Measurements from ENCODE around the gene AFDN.

Gene AFDN

DNA sequence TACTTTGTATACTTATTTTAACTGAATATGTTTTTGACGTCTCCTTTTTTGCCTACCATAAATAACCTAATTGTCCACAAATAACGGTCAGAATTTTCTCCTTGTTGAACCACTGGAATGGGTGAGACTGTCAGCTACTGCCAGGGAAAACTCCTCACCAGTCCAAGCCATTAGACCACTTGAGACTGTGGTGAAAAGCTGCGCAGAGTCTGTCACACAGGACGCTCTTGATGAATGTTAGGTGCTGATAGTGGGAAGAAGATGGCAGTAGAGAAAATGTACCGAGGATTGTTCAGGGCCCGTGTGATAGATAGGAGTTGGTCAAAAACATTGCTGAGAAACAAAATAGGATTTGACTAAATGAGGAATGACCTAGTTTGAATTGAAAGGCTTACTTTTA, 95.1 kb downstream of the AFDN start:
- no peak for FAIRE-seq

DNA sequence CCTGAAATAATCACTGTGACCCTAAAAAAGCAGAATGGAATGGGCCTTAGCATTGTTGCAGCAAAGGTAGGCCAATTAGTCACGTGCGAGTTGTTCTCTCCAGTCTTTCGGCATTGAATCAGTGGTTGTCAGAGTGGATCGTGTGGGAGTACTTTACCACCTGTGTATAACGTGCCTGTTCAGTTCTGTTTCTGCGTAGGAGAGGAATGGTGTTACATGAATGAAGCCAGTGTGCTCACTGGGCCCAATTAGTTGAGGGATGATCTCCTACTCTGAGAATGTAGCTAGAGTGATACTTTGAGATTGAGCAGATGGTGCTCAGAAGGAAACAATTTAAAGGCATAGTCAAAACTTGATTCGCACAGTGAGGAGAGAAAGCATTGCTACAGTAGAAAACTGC, 98.3 kb downstream of the AFDN start:
- no peak for FAIRE-seq

DNA sequence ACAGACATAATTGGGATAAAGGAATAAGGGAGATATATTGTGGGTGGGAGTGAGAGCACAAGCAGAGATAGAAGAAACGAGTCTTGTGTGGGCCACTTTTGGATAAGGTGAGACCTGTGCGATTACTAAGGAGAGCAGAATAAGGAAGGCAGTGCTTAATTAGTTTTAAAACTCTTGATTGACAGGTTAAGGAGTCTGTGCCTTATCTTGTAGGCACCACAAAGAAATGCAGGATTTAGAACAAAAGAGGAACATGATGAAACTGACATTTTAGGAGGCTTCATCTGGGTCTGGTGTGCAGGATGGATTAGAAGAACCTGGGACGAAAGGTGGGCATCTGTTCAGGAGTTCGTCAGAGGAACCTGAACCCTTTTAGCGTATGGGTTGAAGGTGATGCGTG, 100.5 kb downstream of the AFDN start:
- FAIRE-seq = no peak

DNA sequence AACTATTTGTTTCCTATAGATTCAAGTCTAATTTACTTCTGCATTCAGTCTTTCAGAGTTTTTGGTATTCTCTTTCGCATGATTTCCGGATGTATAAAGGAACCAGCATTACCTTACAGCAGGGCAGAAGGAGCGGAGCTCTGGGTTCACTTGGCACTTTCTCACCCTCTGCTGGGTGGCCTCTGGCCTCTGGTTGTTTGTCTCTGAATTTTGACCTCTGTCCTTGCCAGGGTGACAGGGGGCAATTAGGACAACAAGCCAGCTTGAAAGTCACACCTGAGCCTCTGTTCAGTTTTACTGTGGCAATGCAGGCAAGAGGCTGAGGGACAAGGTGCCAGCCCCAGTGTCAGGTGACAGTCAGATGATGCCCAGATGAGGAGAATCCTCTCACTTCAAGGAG, 101.4 kb downstream of the AFDN start:
- no peak for FAIRE-seq

DNA sequence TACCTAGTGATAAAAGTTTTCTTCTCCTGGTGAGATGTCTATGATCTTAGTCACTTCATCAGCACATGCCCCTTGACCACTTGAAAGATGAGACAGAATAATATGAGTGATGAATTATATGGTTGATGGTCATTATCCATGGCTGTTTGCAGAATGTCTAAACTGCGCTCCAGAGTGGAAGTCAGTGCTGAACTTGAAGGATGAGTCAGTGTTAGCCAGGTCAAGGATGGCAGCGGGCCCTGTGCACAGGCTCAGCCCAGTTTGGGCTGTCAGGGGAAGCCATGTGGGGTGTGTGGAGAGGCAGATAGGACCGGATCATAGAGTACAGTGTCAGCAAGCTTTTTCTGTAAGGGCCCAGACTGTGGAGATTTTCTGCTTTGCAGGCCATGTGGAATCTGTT, 103.6 kb downstream of the AFDN start:
- FAIRE-seq = no peak

DNA sequence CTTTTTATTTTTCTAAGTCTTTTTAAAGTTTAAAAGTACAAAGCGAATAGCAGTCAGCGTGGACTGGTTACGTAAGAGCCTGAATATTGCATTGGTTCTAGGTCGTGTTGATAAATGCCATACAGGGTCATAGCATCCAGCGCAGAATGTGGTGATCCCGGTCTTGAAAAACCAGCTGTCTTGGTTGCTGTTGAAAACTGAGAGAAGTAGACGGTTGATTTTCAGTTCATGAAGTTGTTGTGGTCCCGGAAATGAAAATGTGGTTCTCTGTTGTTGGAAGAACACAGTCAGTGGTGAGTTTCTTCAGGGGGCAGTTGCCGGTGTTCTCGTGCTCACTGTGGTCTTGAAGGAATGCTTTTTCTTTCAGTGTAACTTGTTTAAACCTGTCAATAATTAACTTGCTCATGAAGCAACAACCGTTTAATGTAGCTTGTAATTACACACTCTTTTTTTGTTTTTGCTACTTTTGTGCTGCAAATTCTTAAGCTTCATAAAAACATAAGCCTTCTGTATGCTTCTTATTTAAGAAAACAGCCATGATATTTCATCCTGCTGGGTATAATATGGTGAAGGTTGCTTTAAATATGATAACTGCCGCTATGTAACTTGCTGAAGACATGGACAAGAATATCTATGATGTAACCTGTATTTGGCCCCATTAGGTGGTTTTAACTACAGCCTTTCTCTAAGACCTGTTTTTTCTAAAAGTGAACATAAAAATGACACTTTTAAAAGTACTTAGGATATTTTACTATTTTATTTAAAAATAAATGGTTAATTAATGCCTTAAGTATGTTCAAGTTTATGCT, 106.0 kb downstream of the AFDN start:
- FAIRE-seq = no peak

DNA sequence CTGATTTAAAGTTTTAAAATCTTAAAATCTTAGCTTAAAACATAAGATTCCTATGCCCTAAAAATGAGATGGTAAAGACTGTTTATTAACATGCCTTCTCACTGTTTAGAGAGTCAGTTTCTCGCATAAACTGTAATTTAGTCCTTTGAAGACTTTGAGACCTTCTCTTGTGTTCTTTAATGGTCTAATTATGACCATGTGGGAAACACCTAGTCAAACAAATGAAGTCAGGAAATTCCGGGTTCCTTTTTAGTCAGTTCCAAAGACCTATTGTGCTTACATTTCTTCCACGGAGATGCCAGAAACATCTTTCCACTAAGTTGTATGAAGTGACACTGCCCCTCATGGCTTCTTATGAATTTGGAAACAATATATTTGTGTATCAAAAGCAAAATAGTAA, 106.6 kb downstream of the AFDN start:
- no peak for FAIRE-seq

DNA sequence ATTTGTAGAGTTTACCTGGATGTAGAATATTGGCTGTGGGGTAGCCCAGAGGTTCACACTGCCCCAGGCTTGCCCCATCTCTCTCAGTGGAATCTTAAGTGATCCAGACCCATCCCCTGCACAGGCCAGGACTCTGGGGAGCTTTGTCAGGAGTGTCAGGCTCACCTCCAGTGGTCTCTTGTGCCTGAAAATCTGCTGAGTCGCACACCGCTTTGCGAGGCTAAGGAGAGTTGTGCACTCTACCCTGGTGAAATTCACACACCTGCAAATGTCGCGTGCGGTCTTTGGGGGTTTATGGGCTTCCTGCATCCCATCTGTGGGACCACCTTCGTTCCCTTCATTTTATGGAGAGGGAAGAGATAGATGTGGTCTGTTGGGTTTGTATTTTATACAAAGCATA, 107.1 kb downstream of the AFDN start:
- FAIRE-seq = no peak

DNA sequence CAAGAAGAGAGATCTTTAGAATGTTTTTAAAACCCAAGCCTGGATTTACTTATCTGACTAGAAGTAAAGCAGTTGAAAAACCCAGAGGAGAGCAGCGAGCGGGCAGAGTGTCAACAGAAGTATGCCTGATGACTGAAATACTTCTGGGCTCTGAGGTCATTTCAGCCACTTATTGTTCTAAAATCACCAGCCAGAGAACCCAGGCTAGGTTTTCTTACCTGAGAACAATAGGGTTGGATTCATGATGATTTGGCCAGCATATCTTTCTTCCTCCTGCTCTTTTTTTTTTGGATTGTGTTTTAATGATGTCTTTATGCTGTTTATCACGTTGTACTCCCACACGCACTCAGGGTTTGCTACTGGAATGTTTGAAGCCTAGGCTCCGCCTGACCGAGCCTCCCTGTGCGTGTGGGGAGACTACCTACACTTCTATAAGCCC, 107.7 kb downstream of the AFDN start:
- FAIRE-seq = no peak

DNA sequence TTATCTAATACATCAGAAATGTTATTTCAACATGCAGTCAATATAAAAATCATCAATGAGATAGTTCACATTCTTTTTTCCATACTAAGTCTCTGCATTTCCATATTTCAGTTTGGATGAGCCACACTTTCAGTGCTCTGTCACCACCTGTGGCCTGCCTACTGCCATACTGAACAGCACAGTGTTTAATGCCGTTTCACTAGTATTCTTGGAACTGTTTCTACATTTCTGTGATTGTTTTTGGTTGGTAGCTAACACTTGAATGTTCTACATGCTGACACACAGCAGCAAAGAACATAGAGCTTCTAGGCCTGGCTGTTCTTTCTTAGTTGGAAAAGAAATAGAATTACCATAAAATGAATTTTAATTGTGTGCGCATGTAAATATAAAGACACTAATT, 109.3 kb downstream of the AFDN start:
- no peak for FAIRE-seq

DNA sequence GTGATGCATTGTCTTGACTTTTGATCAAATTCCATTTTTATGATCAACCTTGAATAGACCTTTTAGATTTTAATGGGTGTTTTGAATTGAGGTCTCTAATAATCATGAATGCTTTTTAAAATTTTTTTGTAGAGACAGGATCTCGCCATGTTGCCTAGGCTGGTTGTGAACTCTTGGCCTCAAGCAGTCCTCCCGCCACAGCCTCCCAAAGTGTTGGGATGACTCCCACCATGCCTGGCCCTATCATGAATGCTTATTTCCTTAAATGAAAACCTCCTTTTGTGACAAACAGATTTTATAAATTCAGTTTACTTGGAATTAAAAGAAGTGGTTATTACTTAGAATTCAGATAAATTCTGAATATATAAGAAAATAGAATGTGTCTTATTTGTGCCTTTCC, 110.6 kb downstream of the AFDN start:
- no peak for FAIRE-seq

DNA sequence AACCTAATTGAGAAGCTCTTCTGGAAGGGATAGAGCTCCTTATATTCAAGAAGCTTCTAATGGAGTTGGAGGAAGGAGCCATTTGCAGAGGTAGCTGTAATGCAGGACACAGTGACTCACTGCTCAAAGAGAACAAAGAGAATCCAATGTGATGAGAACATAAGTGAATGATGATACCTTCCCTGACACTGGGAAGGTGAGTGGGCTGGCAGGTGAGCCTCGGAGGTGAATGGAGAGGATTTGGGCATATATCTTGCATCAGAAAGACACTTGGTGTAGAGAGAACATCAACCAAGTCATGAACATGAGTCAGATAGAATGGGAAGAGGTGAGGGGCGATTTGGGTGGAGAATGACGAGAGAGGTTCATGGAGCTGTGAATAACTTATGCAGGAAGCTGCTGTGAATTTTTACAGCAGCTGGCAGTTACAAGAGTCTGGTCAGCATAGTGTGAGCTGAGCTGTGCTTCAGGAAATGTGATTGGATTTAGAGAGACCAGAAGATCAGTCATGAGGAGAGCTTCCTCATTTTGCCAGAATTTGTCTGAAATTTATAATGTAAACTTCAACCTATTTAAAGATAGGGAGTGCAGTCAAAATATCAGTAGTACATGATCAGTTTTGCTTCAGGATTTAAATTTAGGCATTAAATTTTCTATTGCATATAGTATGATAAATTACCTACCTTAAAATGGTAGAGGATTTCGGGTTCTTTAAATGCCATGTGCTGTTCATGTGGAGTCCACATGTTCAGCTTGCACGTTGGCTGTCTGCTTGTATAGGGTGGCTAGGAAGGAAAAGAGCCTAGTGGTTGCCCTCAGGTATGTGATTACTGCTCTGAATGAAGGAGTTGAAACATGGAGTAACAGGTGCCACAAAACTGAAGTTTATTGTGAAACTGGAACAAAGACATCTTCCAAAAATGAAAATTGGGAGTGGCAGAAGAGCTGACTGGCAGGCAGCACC, 111.5 kb downstream of the AFDN start:
- no peak for FAIRE-seq

DNA sequence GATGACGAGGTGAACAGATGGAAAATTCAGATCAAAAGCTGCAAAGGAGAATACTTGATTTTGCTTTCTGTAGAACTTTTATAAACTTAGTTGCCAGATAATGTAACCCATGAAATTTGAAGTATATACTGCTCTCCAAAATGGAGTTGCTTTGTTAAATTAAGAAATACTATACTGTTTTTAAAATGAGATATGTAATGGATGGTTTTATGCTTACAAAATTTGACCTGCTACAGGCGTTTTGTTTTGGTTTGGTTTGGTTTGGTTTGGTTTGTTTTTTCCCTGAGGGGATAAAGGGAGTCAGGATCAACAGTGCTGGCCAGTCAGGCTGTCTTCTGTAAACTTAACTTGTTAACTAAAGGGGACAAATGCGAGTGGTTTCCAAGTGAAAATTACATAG, 115.1 kb downstream of the AFDN start:
- FAIRE-seq = no peak

DNA sequence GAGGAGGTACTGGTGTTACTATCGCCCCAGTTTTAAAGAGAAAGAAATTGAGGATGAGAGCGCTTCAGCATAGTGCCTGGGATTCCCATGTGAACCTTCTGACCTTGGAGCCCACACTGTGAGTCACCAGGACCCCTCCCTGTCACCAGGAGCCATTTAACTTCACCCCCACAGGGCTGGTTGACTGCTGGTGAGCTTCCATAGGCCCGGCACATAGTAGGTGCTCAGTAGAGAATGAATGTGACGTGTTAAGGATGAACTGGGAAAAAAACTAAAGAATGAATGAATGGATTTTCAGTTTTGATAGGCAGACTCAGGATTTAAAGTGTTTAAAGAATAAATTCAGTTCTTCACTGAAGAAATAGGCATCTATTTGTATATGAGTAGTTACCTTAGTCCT, 117.4 kb downstream of the AFDN start:
- FAIRE-seq = no peak

DNA sequence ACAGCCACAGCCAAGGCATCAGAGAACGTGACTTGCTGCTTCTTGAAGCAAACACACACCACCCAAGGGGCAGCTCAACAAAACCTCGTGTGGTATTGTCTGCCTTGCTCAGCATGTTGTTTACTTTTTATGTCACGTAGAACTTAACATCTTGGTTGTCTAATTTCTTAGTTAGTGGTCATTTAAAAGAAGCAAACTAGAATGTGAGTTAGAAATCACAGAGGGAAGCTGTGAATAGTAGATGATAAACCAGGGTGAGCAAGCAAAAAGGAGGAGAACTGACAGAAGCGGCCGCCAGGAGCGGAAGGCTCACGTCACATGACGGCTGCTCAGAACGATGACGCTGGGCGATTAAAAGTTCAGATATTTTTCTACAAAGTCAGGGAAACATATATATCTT, 119.3 kb downstream of the AFDN start:
- no peak for FAIRE-seq

DNA sequence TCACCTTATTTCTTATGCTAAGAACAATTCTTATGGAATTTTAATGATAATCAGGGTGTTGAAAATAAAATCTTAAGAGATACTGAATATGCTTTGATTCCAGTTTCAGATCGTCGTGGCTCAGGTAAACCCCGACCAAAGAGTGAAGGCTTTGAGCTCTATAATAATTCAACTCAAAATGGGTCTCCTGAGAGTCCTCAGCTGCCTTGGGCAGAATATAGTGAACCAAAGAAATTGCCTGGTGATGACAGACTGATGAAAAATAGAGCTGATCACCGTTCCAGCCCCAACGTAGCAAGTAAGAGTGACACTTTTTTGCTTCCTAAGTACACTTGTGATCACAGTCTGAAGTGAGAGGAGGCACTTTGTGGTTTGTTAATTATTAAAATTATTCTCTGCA, 119.9 kb downstream of the AFDN start:
- no peak for FAIRE-seq

DNA sequence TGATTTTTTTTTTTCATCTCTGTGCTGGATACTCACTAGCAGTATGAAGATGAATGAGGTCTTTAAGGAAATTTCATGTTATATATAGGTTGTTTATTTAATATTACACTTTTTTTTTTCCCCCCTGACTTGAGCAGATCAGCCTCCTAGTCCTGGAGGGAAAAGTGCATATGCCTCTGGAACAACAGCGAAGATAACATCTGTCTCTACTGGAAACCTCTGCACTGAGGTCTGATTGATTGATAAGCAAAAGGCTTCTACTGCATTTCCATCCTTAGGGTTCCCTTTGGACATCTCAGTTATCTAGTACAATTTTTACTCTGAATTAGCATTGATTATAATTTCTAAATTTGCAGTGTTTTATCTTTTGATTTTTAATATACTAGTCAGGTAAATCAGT, 121.0 kb downstream of the AFDN start:
- FAIRE-seq = no peak

DNA sequence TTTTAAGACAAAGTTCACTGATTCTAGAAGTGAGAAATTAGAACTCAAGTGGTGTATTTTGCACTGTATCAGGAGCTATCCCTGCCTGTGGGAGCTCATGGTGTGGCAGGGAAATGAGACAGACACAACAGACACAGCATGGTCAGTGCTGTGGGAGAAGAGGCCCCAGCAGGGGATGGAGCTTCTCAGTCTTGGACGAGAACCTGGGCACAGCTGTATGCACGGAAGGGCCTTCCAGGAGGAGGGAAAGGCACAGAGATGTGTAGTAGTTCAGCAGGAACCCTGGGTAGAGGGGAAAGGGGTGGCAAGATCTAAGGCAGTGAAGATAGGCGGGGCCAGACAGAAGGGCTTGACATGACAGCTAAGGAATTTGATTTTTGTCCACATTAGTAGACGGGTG, 122.0 kb downstream of the AFDN start:
- no peak for FAIRE-seq

DNA sequence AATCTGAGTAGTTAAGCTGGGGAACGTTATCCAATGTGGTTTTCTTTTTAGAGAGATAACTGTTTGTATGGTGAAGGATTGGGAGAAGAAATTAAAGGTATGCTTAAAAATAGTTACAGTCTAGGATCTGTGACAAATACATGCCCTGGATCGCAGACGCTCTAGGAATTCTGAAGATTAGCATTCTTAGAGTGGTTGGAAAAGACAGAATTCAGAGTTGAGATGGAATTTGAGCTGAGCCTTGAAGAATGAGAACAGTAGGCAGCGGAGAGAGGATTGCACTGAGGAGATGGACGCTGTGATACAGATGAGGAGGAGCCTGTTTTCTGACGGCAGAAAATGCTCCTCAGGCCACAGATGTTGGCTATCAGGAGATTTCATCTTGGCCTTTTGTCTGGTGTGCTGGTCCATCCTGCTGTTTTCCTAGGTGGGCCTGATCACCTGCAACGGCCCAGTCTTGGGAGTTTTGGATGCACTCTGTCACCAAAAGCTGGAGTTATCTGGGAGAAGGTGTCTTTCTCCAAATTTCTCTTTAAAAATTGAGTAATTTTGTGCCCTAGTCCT, 122.5 kb downstream of the AFDN start:
- no peak for FAIRE-seq

DNA sequence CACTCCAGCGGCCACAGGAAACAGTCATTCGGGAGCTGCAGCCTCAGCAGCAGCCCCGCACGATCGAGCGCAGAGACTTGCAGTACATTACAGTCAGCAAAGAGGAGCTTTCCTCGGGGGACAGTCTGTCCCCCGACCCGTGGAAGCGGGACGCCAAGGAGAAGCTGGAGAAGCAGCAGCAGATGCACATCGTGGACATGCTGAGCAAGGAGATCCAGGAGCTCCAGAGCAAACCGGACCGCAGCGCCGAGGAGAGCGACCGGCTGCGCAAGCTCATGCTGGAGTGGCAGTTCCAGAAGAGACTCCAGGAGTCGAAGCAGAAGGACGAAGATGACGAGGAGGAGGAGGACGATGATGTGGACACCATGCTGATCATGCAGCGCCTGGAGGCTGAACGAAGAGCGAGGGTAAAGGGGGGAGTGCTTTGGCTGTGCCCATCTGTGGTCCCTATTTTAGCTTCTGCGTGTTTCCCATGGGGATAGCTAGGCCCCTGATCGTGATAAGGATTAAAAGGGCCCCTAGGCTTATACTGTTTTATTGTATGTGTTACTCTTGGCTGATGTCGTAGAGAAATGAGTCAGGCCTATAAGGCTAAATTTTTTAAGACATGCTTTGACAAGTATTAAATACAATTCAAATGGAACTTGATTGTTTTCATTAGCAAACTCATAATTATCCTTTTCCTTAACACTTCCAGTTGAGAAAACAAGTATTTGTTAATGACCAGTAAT, 125.2 kb downstream of the AFDN start:
- FAIRE-seq = no peak

DNA sequence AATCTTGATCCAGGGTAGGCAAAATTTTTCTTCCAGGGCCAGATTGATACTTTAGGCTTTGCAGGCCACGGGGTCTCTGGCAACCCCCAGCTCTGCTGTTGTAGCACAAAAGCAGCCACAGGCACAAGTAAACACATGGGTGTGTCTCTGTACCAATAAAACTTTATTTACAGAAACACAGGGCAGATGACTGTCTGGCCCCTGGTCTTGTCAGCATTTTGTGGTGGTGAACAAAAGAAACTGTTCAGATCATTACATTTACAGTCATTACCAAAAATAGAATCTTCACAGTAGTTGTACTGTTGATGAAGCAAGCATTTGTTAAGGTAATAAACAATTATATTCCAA, 125.8 kb downstream of the AFDN start:
- no peak for FAIRE-seq

DNA sequence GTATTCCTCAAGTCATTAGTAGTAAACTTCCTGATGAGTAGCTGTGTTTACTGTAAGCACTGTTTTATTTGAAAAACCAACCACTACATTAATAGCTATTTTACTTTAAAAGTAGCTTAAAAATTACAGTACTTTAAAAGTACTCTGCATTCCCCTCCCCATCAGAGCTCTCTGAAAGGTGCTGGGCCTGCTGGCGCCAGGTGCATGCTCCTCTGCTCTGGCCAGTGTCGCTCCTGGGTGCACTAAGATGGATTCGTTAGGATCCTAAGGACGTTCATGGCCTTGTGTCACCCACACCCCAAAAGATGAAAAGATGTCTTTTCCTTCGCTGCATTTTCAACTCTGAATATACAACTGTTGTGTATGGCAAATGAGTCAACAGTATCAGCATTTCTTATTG, 126.8 kb downstream of the AFDN start:
- no peak for FAIRE-seq

DNA sequence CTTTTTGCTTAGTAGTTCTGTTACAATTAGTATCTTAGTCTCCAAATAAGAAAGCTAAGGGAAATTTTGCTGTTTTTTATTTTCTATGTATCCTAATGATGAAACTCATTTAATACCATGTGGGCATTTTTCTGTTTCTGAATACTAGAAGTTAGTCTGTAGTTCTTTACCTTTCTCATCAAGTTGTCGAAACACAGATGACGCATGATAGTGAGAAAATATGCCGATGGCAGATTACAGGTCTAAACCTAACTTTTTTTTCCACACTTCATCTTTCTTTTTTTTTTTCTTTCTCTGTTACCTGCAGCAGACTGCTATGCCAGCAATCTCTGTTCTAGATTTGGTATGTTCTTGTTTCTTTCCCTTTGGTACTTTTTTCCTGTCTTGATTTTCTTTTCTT, 127.4 kb downstream of the AFDN start:
- FAIRE-seq = no peak

Measured in A204.1 (cell line).